ENCODE measurements around the gene CACNG4.
"Not testable (repeated sequence)": the region's sequence is repeated elsewhere in the genome, so short reads cannot be mapped to it uniquely, and the experiment has no call there.

CACNG4 gene

DNA sequence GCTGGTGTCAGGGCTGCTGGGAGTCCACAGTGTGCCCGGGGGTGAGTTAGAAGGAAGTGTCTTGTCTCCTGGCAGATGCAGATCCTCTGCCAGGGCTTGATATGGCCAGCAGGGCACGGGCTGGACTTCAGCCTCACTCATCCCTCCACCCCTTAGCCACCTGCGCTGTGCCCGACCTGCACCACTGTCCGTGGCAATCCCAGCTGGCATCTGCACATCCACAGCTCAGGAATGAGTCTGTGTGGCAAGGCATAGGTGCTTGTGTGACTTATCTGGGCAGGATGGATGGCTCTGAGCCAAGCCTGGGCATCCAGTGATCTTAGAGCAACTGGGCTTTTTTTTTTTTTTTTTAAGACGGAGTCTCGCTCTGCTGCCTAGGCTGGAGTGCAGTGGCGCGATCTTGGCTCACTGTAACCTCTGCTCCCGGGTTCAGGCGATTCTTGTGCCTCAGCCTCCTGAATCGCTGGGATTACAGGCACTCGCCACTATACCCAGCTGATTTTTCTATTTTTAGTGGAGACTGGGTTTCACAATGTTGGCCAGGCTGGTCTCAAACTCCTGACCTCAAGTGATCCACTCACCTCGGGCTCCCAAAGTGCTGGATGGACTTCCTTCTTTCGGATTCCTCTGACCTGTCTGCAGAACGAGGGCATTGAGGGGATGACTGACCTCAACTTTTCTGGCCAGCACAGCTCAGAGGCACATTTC is 57.4 kb downstream of the CACNG4 start:
- no peak for DNase-seq

GRCh38 chr17:67022451-67022810 is 57.9 kb downstream of the CACNG4 start:
- no peak for DNase-seq

- DNase-seq: no peak
Observed at GRCh38 chr17:67024736-67025135, 60.2 kb downstream of the CACNG4 start.

DNA sequence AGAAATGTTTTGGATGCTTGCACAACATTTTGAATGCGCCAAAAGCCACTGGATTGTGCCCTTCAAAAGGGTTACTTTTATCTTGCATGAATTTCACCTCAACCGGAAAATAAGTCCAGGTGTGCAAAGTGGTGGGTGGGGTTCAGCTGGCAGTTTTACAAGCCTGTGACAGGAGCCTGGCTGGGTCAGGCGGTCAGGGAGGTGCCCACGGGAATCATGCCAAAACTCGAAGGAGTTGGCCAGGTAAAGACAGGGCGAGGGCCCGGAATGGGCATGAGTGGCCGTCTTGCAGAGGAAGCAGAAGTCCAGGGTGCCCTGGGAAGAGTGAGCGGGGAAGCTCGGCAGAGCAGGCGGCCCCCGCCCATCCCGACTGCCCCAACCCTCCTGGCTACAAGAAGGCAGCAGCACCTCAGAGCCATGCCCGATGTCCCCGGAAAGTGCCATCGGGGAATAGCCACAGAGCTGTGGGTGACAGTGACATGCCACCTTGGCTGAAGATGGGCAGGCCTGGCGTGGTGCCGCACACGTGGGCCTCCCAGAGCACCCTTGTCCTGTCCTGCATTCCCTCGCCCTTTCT is 60.8 kb downstream of the CACNG4 start:
- no peak for DNase-seq

GRCh38 chr17:67026341-67026740 is 61.8 kb downstream of the CACNG4 start:
- no peak for DNase-seq

DNA sequence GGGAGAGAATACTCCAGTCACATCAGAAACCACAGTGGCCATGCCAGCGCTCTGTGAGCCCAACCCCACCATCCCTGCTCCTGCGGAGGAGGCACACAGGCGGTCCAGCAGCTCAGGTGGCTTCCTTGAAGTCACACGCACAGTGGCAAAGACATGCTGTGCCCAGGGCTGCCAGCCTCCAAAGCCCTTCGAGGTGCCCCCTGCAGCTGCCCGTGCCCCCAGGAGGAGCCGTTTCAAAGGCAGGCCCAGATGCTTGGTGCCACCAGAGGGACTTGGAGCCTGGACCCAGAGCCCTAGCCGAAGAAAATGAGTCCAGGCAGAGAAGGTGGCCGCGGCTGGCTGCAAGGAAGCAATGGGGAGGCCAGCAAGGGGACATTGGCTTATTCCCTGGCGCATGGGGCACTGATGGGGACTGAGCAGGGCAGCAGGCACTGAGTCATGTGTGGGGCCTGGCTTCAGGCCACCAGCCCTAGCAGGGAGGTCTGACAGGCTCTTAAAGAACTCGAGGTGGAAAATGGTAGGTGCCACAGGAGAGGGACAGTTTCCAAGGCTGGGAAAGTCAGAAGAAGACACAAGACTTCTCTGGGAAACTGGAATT is 62.6 kb downstream of the CACNG4 start:
- no peak for DNase-seq

DNA sequence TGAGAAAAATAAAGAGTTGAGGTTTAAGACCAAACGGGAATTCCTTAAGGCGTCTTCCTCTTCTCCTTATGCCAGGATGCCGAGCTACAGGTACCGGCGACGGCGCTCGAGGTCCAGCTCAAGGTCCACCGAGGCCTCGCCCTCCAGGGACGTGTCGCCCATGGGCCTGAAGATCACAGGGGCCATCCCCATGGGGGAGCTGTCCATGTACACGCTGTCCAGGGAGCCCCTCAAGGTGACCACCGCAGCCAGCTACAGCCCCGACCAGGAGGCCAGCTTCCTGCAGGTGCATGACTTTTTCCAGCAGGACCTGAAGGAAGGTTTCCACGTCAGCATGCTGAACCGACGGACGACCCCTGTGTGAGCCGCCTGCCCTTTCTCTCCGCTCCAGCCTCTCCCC is 66.1 kb downstream of the CACNG4 start:
- DNase-seq: no peak

GRCh38 chr17:67032382-67032781 is 67.9 kb downstream of the CACNG4 start:
- DNase-seq: no peak

GRCh38 chr17:67032985-67033384 is 68.5 kb downstream of the CACNG4 start:
- DNase-seq: no peak

- no peak for DNase-seq
Observed at GRCh38 chr17:67033613-67034012, 69.1 kb downstream of the CACNG4 start.

- DNase-seq: no peak
Observed at GRCh38 chr17:67035131-67036083, 70.9 kb downstream of the CACNG4 start.

DNA sequence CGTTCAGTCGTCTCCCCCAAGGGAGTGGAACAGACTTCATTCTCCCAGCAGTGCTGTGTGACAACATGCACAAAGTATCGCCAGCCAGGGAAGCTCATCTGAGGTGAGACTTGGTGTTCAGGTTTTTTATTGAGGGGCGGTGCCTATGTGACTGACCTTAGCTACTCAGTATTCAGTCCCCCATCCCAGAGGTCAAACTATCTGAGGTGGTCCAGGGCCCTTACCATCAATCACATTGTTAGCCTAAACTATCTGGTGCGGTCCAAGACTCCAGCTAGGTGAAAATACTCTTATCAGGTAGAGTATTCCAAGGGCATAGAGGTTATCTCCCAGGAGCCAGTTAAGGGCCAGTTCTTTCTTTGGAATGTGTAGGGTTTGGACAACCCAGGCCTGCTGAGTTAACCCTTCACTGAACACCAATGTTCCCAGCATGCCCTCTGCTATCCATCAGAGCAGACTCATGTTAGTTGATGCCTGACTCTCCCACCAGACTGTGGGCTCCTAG is 74.4 kb downstream of the CACNG4 start:
- no peak for DNase-seq

GRCh38 chr17:67040652-67041051 is 76.1 kb downstream of the CACNG4 start:
- DNase-seq: no peak

DNA sequence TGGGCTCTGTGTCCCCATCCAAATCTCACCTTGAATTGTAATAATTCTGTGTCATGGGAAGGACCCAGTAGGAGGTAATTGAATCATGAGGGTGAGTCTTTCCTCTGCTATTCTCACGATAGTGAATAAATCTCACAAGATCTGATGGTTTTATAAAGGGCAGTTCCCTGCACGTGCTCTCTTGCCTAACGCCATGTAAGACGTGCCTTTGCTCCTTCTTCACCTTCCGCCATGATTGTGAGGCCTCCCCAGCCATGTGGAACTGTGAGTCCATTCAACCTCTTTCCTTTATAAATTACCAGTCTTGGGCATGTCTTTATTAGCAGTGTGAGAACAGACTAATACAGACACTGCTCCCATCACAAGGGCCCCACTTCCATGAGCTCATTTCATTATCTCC is 76.6 kb downstream of the CACNG4 start:
- DNase-seq: not testable (repeated sequence)

DNA sequence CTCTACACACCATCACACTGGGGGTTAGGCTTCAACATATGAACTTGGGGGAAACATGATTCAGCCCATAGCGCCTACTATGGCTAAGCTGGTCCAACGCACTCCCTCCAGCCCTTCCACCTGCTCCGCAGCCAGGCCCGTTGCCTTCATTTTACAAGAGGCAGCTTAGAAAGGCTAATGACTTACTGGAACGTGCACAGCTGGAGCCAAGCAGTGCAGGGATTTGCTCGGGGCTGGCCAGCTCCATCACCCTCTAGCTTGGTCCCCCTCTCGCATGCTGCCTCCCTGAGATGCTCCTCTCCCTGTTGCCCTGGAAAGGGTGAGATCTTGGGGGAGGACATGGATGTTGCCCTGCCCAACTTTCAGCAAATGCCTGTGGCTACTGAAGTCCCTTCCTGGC is 77.0 kb downstream of the CACNG4 start:
- DNase-seq: no peak

DNA sequence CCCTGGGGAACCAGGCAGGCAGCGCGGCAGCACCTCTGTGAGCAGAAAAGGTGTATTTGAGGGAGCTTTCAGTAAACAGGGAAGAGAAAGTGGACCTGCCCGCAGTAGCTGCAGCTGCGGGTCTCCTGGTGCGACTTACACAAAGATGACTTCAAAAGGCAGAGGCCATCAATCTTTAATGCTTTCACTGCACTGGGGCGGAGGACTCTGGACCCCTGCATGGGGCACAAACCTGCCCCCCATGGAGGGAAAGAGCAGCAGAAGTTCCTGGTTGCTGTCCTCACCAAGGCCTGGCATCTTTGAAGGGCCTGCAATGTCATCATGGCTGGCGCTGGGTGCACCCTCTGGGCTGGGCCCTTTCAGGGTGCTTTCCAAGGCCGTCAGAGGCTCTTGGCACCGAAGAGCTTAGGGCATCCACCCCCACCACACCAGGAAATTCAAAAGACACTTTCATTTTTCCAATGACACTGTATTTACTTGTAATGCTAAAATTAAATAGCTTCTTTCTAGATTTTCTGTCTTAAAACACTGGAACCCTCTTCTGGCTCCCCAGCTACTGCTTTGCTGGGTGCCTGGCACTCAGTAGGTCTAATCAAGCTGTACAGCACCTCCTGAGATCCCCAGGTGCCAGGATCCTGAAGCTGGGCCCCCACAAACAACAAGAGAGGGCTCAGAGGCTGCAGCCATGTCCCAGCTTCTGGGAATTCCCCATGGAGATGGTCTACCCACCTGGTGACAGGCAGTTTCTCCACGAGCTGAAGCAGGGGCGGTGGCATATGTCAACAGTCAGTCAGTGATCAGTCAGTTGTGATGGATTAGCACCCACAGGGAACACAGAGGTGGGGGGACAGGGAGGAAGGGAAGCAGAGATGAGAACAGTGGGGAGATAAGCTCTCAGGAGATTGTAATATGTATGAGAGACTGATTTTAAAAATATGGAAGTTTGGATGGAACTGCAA is 77.7 kb downstream of the CACNG4 start:
- DNase-seq: no peak

- DNase-seq: no peak
Observed at GRCh38 chr17:67043283-67043682, 78.8 kb downstream of the CACNG4 start.

DNA sequence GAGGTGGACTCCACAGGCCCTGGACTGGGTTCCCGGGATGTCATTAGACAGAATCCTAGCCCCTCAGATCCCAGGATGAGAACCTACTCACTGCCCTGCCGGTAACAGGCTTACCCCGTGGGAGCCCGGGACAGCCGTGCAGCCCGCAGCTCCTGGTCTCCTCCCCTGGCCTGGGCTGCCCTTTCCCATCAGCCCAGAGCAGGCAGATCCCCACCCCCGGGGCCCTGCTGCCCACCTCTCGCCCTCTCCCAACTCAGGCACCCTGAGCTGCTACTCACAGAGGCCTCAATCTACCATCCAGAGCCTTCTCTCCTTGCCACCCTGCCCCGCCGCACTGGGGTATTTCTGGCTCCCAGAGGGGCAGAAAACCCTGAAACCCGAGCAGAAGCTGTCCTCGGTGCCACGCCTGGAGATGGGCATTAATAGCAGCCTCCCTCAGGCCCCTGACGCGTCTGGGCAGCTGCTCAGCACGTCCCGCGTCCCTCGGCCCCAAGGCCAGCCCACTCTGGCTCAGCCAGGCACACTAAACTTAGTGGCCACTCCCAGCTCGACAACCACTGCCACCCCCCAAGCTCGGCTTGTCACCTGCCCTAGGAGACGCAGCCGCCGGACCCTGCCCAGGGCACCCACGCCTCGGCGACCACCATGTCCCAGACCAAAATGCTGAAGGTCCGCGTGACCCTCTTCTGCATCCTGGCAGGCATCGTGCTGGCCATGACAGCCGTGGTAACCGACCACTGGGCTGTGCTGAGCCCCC is 79.7 kb downstream of the CACNG4 start, which contains the start of gene CACNG1:
TSS of gene CACNG1 (plus strand) at position 539 of the 757 bp plus-strand sequence. CDS start at position 646, 107 bp downstream.
- no peak for DNase-seq

GRCh38 chr17:67044940-67045339 is 80.4 kb downstream of the CACNG4 start:
- DNase-seq: no peak

DNA sequence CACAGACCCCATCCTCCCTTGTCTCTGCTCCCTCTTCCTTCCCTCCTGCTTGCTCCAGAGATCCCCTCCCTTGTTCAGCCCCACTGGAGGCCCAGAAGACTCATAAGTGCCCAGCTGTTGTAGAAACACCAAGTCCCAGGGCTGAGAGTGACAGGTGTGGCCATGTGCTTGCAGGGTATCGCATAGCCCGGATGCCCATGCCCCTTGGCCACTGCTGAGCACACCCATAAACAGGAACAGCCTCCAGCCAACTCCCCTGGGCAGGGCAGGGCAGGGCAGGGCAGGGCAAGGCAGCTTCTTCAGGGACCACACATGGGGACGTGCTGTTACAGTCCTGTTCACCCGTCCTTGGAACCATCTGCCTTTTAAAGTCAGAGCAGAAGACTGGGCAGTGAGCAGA is 81.9 kb downstream of the CACNG4 start:
- DNase-seq: no peak

DNA sequence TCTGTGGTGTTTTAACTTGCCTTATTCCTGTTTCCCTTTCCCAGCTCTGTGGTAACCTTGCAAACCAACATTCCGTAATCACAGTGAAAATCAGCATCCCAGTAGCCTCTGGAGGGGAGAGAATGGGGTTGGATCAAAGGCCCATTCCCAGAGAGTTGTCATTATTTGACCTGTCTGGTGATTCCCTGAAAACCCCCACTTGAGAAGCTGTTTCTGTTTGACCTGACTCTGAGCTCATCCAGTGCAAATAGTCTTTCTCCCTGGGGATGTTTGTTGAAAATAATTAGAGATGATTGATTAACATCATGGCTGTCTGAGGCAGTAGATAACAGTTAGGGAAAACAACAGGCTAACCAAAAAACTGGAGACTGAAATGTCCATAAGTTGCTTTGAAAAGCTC is 82.9 kb downstream of the CACNG4 start:
- DNase-seq: no peak
